Transverse colon (tissue), 4 donors: ENCODE results near the gene LCP1.

Source experiments
- EP300 ChIP-seq: sonication (generic); formaldehyde crosslinking; IDR thresholded peaks from one replicate; pipeline ENCODE4 v1.6.1; 2017; ENCODE audit warnings: antibody characterized with exemption, low read depth
- POLR2A ChIP-seq: fragments of 450-650 bp; IDR thresholded peaks from one replicate; pipeline ENCODE4 v1.6.1; 2016; ENCODE audit warnings: antibody characterized with exemption, mild to moderate bottlenecking, moderate library complexity
- POLR2AphosphoS5 ChIP-seq, 3 donors: sonication (generic); formaldehyde crosslinking; IDR thresholded peaks; one replicate each; pipeline ENCODE4 v1.6.1; 2016; ENCODE audit warnings: antibody characterized with exemption in 3 of 3
- TF ChIP-seq, protein P1 (sequence below), 5 experiments: fragments of 200-600 bp in 3 of 5; fragments of 450-650 bp in 2 of 5; sonication (generic) in 3 of 5; IDR thresholded peaks; 1 replicate in 2 of 5; 2 replicates in 3 of 5; pipeline ENCODE4 v1.5.1; 2016 to 2017; ENCODE audit warnings: antibody characterized with exemption in 5 of 5, inconsistent platforms in 3 of 5, mild to moderate bottlenecking in 2 of 5, moderate library complexity in 1 of 5

DNA sequence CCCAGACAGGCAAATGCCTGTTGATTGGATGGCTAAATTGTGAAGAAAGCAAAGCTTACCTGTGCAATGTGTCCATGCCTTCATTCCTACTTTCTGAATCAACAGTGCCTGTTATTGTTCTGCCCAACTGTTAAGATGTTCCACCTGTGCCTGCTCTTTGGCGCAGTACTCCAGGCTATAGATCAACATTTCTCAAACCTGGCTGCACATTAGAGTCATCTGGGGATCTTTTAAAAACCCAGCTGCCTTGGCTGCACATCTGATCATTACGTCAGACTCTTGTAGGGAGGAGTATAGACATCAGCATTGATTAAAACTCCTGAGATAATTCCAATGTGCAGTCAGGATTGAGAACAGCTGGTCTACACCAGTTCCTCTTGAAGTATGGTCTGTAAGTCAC lies 60.9 kb downstream of the LCP1 start:
- TF ChIP-seq, protein P1, sequence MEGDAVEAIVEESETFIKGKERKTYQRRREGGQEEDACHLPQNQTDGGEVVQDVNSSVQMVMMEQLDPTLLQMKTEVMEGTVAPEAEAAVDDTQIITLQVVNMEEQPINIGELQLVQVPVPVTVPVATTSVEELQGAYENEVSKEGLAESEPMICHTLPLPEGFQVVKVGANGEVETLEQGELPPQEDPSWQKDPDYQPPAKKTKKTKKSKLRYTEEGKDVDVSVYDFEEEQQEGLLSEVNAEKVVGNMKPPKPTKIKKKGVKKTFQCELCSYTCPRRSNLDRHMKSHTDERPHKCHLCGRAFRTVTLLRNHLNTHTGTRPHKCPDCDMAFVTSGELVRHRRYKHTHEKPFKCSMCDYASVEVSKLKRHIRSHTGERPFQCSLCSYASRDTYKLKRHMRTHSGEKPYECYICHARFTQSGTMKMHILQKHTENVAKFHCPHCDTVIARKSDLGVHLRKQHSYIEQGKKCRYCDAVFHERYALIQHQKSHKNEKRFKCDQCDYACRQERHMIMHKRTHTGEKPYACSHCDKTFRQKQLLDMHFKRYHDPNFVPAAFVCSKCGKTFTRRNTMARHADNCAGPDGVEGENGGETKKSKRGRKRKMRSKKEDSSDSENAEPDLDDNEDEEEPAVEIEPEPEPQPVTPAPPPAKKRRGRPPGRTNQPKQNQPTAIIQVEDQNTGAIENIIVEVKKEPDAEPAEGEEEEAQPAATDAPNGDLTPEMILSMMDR (IDR thresholded peaks at IDR 0.05) = no peak
- TF ChIP-seq POLR2AphosphoS5 (IDR thresholded peaks at IDR 0.05) (no peak), POLR2A (no peak), EP300 (no peak)
